GM21529 (cell line): ENCODE measurements around the gene TEX19.

Experiments
- ATAC-seq: cut with Tn5 transposase; IDR thresholded peaks from one replicate; pipeline ENCODE4 v1.9.1; 2021; ENCODE audit not compliant: unreplicated experiment

Gene TEX19, protein sequence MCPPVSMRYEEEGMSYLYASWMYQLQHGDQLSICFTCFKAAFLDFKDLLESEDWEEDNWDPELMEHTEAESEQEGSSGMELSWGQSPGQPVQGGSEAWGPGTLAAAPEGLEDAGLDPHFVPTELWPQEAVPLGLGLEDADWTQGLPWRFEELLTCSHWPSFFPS

DNA sequence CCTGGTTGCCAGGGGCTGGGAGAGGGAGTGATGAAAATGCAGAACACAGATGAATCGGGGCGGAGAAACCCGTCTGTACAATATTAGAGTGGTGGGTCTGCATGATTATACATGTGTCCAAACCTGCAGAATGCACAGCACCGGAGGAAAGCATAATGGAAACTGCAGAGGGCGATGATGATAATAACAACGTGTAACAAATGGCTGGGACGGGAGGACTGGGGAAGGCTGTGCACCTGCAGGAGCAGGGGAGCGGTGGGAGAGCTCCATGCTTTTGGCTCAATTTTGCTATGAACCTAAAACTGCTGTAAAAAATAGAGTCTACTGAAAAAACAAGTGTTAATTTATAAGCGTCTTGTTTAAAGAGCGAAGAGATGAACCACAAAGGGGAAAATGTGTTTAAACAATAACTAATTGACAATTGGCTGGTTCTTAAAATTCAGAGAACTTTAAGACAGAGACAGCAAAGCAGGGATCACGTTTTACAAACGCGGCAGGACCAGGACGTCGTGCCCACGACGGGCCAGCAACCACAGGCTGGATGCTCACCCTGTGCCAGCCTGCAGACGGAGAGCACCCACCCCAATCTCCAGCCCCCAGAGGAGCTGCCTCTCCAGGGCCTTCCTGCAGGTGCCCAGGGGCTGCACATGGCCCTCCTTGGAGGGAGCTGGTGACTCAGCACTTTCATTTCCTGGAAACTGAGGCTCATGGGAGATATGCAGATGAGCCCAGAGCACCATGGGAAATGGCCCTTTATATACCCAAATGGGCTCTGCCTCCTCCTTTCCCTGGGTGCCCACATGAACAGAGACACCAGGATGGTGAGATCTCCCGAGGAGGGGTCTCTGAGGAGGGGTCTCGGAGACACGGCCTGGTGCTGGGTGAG, at the start of gene TEX19:
Gene TEX19, plus strand, starts transcription at position 783 of the 886 bp plus-strand sequence. CDS start 2,904 bp downstream, outside the sequence.
- no peak for ATAC-seq

DNA sequence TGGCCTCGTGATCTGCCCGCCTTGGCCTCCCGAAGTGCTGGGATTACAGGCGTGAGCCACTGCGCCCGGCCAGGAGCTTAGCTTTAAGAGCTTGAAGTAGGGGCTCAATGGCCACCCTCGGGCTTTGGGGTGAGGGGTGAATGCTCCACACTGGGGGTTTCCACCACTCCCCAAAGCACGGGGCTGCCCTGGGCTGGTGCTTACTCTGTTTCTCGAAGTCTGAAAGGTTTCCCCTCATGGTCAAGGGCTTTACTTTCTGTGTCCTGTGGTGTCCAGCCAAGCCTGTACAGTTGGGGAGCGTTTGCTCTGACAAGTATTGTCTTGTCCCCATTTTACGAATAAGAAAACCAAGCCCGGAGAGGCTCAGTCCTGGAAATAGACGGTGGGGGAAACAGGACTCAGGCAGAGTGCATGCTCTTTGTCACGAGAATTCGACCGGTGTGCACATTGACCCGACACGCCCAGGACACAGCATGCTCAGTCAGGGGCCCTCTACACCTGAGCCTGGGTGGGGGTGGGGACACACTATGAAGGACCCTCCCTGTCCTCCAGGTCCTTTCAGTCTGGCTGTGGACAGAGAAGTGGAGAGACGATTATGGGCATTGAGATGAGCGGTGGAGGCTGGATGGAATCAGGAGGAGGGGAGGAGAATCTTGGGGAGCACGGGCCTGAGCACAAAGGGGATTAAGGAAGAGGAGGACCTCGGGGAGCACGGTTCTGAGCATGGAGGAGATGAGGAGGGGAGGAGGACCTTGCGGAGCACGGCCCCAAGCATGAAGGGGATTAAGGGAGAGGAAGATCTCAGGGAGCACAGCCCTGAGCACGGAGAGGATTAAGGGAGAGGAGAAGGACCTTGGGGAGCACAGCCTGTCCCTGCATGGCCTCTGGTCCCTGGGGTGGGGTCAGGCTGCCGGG, 49.1 kb upstream of the TEX19 start:
- no peak for ATAC-seq

DNA sequence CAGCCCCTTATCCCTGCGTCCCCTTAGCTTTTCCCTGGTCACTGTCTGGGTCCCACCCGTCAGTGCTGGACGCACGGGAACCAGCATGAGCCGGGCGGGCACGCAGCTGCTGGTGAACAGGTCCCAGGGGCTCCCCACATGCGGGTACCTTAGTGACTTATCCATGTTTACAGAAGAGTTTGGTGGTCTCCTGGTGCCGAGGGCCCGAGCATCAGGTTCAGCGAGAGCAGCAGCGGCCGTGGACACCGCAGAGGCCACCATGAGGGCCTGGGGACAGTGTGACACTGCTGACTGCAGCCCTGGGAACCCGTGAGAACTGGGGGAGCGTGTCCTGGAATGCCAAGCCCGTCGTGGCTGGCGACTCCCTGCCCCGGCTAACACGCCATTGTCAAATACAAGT, 48.2 kb upstream of the TEX19 start:
- ATAC-seq = no peak

DNA sequence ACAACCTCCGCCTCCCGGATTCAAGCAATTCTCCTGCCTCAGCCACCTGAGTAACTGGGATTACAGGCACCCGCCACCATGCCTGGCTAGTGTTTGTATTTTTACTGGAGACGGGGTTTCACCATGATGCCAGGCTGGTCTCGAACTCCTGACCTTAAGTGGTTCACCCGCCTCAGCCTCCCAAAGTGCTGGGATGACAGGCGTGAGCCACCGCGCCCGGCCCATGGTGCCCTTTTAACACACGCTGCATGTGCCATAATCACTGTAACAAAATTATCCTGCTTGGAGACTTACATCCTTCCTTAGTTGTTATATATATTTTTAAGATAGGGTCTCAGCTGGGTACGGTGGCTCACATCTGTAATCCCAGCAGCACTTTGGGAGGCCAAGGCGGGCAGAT, 47.1 kb upstream of the TEX19 start:
- ATAC-seq = no peak

DNA sequence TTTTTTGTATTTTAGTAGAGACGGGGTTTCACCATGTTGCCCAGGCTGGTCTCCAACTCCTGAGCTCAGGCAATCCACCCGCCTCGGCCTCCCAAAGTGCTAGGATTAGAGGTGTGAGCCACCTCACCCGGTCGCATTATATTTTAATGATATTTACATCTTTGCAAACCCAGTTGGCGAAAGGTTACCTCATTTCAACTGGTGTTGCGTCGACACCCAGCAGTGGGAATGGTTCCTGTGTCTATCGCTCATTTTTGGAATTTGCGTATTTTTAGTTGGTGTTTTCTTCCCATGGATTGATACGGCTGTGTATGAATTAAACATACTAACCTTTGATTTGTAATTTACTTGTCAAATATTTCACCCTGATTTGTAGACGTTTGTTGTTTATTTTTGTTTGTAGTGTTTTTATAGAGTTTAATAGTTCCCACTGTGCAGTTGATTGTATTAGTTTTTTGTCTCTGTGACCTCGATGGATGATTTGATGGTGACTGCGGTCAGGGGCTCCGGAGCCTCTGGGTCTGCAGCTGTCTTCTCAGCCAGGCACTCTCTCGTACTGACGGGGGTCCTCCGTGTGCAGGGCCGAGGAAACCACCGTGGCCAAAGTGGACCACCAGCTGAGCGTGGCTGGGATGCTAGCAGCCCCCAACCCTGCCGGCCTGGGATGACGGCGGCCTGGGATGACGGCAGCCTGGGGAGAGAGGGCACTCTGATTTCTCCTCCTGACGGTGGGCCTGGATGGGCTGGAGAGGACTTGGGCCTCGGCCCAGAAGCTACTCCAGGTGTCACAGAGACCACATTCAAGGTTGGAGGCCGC, 45.6 kb upstream of the TEX19 start:
- ATAC-seq = no peak

DNA sequence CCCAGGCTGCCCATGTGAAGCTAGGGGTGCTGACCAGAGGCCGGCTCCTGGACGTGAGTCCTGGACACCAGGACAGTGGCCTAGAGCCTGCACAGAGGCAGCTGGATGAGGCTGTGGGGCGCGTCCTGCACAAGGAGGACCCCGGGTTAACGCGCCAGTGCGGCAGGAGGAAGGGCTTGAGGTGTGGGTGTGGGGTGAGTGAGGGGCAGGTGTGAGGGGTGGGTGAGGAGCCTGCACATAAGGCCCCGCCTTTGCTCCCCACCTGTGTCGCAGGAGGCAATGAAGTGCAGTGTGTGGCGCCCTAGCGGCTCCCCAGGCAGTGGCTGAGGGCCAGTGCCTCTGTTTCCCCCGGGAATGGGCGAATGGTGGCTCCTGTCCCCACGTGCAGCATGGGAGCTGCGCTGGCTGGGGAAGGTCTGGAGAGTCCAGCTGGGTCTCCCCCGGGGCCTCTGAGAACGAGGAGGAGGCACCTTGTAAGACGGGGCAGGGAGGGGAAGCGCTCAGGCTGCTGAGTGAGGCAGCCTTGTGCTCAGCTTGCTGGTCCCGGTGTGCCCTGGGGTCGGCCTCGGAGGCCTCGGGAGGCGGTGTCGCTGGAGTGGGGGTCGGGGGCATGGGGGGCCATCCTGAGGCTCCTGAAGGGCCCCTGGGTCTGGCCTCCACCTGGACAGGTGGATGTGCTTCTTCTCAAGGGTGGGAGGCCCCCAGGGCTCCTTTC, 44.9 kb upstream of the TEX19 start:
- ATAC-seq = no peak

DNA sequence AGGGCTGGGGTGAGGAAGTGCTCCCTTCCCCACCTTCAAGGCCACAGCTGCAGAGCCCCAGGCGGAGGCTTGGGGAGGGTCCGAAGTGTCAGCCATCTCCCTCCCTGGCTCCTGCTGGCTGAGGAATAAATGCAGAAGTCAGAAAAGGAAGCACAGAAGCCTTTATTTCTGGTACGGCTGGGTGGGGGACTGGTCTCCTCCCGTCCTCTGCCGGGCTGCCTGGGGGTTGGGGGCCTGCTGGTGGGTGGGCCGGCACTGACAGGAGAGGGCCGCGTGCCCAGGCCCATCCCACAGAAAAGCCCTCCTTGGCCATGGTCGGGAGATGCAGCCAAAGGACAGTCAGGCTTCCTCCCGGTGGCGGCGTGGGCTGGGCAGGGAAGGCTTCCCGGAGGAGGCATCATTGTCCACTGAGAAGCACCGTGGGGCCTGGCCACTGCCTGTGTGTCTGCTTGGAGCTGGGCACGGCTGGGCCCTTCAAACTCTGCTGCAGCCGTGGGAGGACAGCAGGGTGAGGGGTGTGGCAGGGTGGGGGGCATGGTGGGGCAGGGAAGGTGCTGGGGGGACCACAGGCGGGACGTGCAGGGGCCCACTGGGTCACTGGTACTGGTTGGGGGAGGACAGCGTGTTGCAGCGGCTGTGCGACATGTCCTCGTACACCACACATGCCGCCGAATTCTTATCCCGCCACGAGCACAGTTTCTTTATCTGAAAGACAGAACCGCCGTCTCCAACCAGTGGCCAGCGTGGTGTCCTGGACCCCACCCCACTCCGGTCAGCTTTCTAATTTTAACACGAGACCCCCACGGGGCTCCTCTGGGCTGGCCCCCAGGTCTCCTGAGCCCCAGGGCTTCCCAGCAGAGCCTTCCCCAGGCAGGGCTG, 44.1 kb upstream of the TEX19 start:
- ATAC-seq = no peak

DNA sequence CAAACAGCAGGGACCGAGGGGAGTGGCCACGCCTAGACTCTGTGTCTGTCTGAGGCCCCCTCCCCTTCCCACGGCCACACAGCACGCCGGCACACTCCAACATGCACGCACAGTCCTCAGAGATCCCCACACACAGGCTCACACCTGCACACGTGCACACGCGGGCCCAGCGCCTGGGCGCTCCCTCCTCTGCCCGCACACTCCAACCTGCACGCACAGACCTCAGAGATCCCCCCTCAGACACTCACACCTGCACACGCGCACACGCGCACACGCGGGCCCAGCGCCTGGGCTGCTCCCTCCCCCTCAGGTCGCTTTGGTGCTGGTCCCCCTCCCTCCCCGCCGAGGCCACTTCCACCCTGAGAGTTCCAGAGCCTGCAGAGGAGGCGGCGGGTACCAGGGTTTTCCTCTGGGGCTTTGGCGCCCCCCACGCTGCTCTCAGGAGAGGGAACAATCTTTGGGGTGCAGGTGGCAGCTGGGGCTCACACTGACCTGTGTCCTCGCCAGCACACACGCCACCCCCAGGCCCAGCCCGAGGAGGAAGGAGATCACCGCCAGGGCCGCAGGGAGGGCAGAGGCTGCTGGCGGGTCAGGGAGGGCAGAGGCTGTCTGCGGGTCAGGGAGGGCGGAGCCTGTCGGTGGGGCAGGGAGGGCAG, 43.2 kb upstream of the TEX19 start:
- no peak for ATAC-seq

DNA sequence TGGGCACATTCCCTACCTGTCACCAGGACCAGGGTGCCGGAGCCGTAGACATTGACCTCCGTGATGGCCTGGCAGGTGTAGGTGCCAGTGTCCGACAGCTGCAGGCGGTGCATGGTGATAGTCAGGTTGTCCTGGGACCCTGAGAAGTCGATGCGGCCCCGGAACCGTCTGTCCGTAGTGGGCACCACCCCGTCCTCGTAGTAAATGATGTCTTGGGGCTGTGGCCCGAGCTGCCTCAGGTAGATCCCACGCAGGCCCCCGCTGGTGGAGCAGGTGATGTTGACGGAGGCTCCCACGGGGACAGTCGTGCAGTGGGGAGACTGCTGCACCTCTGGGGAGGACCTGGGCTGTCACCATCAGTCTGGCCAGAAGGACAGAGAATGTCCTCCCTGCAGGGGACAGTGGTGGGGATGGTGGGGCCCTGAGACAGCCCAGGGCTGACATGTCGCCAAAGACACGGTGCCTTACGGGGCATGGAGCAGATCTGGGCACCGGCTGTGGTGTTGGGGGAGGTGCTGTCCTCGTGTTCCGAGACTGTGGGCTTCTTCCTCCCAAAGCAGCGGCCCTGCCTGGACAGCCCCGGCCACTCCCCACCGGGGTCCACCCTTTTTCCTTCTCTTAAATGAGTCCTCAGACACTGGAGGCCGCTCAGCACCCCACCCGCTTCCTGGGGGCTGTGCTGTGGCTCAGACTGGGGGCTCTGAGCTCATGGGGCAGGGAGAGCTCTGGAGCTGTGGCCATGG, 42.2 kb upstream of the TEX19 start:
- ATAC-seq = no peak

DNA sequence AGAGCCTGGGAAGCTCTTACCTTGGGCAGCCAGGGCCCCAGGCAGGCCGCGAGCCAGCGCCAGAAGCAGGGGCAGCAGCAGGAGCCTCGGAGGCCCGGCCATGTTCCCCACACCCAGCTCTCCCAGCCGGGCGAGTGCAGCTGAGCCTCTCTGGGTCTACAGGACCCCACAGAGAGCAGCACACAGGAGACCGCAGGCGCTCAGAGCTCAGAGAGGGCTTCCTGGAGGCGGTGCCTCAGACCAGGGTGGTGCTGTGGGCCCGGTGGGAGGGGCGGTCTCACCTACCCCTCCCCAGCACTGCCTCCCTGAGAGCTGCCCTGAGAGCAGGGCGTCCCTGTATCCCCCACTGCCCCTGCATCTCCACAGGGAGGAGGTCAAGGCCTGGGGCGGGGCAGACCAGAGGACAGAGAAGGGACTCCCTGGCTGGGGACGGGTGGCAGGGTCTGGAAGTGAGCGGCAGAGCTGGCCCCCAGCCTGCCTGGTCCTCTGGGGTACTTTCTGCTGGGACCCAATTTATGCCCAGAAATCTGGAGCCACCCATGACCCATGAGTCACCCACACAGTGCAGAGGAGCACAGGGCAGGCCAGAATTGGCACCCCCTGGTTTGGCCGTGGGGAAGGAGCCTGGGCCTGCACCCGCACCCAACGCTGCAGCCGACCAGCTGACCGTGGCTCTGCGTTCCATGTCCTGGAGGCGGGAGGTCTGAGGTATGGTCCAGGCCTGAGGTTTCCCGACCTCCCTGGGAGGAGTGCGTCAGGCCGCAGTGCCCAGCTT, 41.5 kb upstream of the TEX19 start, which contains the start of gene CD7:
Gene CD7, minus strand, starts transcription at position 215 of the 775 bp plus-strand sequence. Its CDS starts 113 bp downstream, at position 102.
- ATAC-seq = no peak

DNA sequence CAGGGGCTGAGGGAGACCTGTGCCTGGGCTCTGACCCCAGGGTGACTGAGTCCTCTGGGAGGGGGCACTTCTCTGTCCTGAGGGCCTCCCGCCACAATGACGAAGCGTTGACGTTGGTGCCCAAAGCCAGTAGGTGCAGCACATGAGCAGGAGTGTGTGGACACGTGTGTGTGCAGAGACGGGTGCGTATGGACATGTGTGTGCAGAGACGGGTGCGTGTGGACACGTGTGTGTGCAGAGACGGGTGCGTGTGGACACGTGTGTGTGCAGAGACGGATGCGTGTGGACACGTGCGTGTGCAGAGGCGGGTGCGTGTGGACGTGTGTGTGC, 40.9 kb upstream of the TEX19 start:
- ATAC-seq = no peak

DNA sequence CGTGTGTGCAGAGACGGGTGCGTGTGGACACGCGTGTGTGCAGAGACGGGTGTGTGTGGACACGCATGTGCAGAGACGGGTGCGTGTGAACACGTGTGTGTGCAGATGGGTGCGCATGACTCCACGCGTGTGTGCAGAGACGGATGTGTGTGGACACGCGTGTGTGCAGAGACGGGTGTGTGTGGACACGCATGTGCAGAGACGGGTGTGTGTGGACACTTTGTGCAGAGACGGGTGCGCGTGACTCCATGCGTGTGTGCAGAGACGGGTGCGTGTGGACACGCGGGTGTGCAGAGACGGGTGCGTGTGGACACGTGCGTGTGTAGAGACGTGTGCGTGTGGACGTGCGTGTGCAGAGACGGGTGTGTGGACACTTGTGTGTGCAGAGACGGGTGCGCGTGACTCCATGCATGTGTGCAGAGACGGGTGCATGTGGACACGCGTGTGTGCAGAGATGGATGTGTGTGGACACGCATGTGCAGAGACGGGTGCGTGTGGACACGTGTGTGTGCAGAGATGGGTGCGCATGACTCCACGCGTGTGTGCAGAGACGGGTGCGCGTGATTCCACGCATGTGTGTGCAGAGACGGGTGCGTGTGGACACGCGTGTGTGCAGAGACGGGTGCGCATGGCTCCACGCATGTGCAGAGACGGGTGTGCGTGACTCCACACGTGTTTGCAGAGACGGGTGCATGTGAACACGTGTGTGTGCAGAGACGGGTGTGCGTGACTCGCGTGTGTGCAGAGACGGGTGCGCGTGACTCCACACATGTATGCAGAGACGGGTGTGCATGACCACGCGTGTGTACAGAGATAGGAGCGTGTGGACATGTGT, 40.1 kb upstream of the TEX19 start:
- no peak for ATAC-seq

DNA sequence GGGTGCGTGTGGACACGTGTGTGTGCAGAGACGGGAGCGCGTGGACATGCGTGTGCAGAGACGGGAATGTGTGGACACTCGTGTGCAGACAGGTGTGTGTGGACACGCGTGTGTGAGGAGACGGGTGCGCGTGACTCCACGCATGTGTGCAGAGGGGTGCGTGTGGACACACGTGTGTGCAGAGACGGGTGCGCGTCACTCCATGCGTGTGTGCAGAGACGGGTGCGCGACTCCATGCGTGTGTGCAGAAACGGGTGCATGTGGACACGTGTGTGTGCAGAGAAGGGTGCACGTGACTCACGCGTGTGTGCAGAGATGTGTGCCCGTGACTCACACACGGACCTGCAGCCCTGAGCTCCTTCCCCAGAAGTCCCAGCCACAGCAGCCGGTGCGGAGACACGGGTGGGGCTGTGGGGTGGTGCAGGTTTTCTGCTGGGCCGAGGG, 39.4 kb upstream of the TEX19 start:
- ATAC-seq = no peak

DNA sequence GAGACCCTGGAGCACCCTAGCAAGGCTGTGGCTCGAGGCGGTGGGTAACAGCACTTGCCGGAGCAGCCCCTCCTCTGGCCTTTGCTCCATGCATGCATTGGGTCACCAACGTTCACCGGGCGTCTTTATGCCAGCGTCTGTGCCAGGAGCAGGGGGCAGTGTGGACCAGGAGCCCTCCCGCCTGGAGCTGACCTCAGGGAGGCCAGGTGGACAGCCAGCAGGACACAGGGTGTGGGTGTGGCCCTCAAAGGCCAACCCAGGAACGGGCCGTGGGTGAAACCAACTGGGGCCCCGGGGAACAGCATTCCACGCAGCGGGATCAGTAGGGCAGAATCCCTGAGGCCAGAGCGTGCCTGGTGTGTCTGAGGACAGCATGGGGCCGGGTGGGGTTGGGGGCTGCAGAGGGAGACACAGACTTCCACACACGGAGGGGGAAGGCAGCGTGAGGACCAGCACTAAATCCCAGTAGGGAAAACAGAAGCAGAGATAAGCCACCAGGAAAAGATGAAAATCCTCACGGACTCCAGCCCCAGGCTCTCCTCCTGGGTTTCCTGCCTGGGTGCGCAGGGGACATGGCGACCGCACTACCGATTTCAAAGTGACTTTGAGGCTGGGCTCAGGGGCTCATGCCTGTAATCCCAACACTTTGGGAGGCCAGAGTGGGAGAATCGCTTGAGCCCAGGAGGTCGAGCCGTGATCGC, 38.8 kb upstream of the TEX19 start:
- no peak for ATAC-seq
